SU-DHL-6 (cell line): Measurements from ENCODE around the gene ZNF579.

ENCODE experiments used
- H2AFZ ChIP-seq: fragments of 200-600 bp; sonication (generic); 2 replicates; pipeline ENCODE4 v1.6.1; 2014; ENCODE audit warnings: low read depth, mild to moderate bottlenecking, moderate library complexity, mixed read lengths, antibody characterized with exemption, low read length; ENCODE audit not compliant: severe bottlenecking
- H3F3A ChIP-seq: fragments of 200-600 bp; shearing (Covaris generic); 2 replicates; pipeline ENCODE4 v1.6.0; 2016; ENCODE audit warnings: antibody characterized with exemption, mild to moderate bottlenecking; ENCODE audit not compliant: insufficient read depth
- H3K27ac ChIP-seq: fragments of 200-600 bp; sonication (generic); 2 replicates; pipeline ENCODE4 v1.5.1; 2016; ENCODE audit warnings: low read depth, mild to moderate bottlenecking, low read length, moderate library complexity, mixed read lengths
- H3K27me3 ChIP-seq: fragments of 200-600 bp; sonication (generic), shearing (Covaris generic); 2 replicates; pipeline ENCODE4 v1.6.0; 2014; ENCODE audit warnings: mild to moderate bottlenecking, low read length
- H3K36me3 ChIP-seq: fragments of 200-600 bp; sonication (generic); 2 replicates; pipeline ENCODE4 v1.6.1; 2014; ENCODE audit warnings: mild to moderate bottlenecking, low read length, mixed read lengths
- H3K4me2 ChIP-seq: fragments of 300-600, 200-600 bp; shearing (Covaris generic), sonication (generic); 2 replicates; pipeline ENCODE4 v1.6.0; 2014; ENCODE audit warnings: low read length, low read depth, mild to moderate bottlenecking; ENCODE audit not compliant: poor library complexity, severe bottlenecking
- H3K4me3 ChIP-seq: fragments of 200-600 bp; sonication (generic); 2 replicates; pipeline ENCODE4 v1.5.1; 2014; ENCODE audit warnings: antibody characterized with exemption, low read length, mild to moderate bottlenecking, mixed read lengths; ENCODE audit not compliant: insufficient read depth, poor library complexity, severe bottlenecking
- H3K79me2 ChIP-seq: fragments of 200-600 bp; sonication (generic); 2 replicates; pipeline ENCODE4 v1.6.1; 2014; ENCODE audit warnings: mild to moderate bottlenecking, low read length, moderate library complexity; ENCODE audit not compliant: insufficient read depth
- H3K9ac ChIP-seq: fragments of 200-600 bp; sonication (generic); 2 replicates; pipeline ENCODE4 v1.7.0; 2014; ENCODE audit warnings: mild to moderate bottlenecking, low read length
- H3K9me2 ChIP-seq: fragments of 200-600 bp; sonication (generic); replicated peaks from 2 replicates; pipeline ENCODE4 v1.6.1; 2014; ENCODE audit warnings: low read length; ENCODE audit not compliant: insufficient read depth
- H3K9me3 ChIP-seq: fragments of 200-600 bp; sonication (generic); 2 replicates; pipeline ENCODE4 v1.6.1; 2014; ENCODE audit warnings: low read length, mixed read lengths; ENCODE audit not compliant: insufficient read depth
- H4K20me1 ChIP-seq: fragments of 200-600 bp; sonication (generic); 2 replicates; pipeline ENCODE4 v1.6.1; 2014; ENCODE audit warnings: low read depth, mild to moderate bottlenecking, antibody characterized with exemption, low read length, moderate library complexity, mixed read lengths
- CTCF ChIP-seq: fragments of 200-600 bp; sonication (generic); IDR thresholded peaks from one replicate; pipeline ENCODE4 v1.5.1; 2017; ENCODE audit warnings: antibody characterized with exemption, mild to moderate bottlenecking, low read length, moderate library complexity; ENCODE audit not compliant: insufficient read depth, poor library complexity, severe bottlenecking
- EZH2phosphoT487 ChIP-seq: fragments of 200-600 bp; sonication (generic), shearing (Covaris generic); conservative IDR thresholded peaks from 2 replicates; pipeline ENCODE4 v1.6.1; 2018; ENCODE audit warnings: mild to moderate bottlenecking, antibody characterized with exemption, low read length, moderate library complexity, mixed read lengths

The ZNF579 gene

GRCh38 chr19:55611983-55612645, 31.5 kb upstream of the ZNF579 start:
- H3K79me2 ChIP-seq = peaks cover 17% of the 10 kb centered on the region
- no peak overlapping the region for H3K4me3 ChIP-seq
- H3K27me3 ChIP-seq = no peaks in the 10 kb centered on the region
- no peaks in the 10 kb centered on the region for H4K20me1 ChIP-seq
- no peak overlapping the region for H3K9ac ChIP-seq
- no peaks in the 10 kb centered on the region for H3F3A ChIP-seq
- H3K9me3 ChIP-seq = no peaks in the 10 kb centered on the region
- H3K36me3 ChIP-seq = no peaks in the 10 kb centered on the region
- no peak overlapping the region for H2AFZ ChIP-seq
- no peak overlapping the region for H3K27ac ChIP-seq
- no peak overlapping the region for H3K4me2 ChIP-seq
- TF ChIP-seq CTCF = no peak
- TF ChIP-seq EZH2phosphoT487 = no peak
- no peaks in the 10 kb centered on the region for H3K9me2 ChIP-seq

GRCh38 chr19:55611300-55611982, 30.8 kb upstream of the ZNF579 start:
- no peaks in the 10 kb centered on the region for H3K9me2 ChIP-seq
- peaks cover 24% of the 10 kb centered on the region for H3K79me2 ChIP-seq
- H2AFZ ChIP-seq = no peak overlapping the region
- no peaks in the 10 kb centered on the region for H3K27me3 ChIP-seq
- H3F3A ChIP-seq = no peaks in the 10 kb centered on the region
- H3K4me3 ChIP-seq = no peak overlapping the region
- no peak overlapping the region for H3K27ac ChIP-seq
- no peak overlapping the region for H3K9ac ChIP-seq
- H3K36me3 ChIP-seq = no peaks in the 10 kb centered on the region
- H4K20me1 ChIP-seq = no peaks in the 10 kb centered on the region
- no peaks in the 10 kb centered on the region for H3K9me3 ChIP-seq
- no peak for TF ChIP-seq EZH2phosphoT487
- no peak overlapping the region for H3K4me2 ChIP-seq

GRCh38 chr19:55609326-55609725, 28.7 kb upstream of the ZNF579 start:
- Histone ChIP-seq H3K4me2 (no peak overlapping the region), H4K20me1 (no peaks in the 10 kb centered on the region), H3K9ac (no peak overlapping the region), H3K36me3 (no peaks in the 10 kb centered on the region), H3K4me3 (no peak overlapping the region), H3K9me2 (no peaks in the 10 kb centered on the region), H3K27me3 (no peaks in the 10 kb centered on the region), H3K27ac (no peak overlapping the region), H2AFZ (no peak overlapping the region), H3K79me2 (peaks cover 26% of the 10 kb centered on the region), H3F3A (peaks cover 12% of the 10 kb centered on the region), H3K9me3 (no peaks in the 10 kb centered on the region)
- no peak for TF ChIP-seq CTCF
- no peak for TF ChIP-seq EZH2phosphoT487

- Histone ChIP-seq H3K27ac (no peak overlapping the region), H3K36me3 (no peaks in the 10 kb centered on the region), H3K4me2 (peak overlapping the region; percentile 86), H3K27me3 (no peaks in the 10 kb centered on the region), H3K9ac (peak overlapping the region; percentile 98), H3K79me2 (peaks cover 26% of the 10 kb centered on the region), H3K9me2 (no peaks in the 10 kb centered on the region), H3F3A (peaks cover 13% of the 10 kb centered on the region), H2AFZ (no peak overlapping the region), H3K4me3 (no peak overlapping the region), H3K9me3 (no peaks in the 10 kb centered on the region), H4K20me1 (no peaks in the 10 kb centered on the region)
- TF ChIP-seq CTCF (no peak), EZH2phosphoT487 (no peak)
Measured at GRCh38 chr19:55606817-55607216, 26.2 kb upstream of the ZNF579 start.
